HepG2 (cell line): ENCODE data around the gene MED9. TPM values are rescaled to one million over a fixed set of nuclear protein-coding genes. Genes with fewer than 3 reads are reported as not detected.

ENCODE experiments used
- BORCS8-MEF2B ChIP-seq: sonication (generic); formaldehyde crosslinking; IDR thresholded peaks from 2 replicates; pipeline ENCODE4 v1.8.0; 2022; ENCODE audit warnings: mild to moderate bottlenecking, missing genetic modification reagents
- ELF4 ChIP-seq: sonication (generic); formaldehyde crosslinking; IDR thresholded peaks from 2 replicates; pipeline ENCODE4 v1.5.0; 2020; ENCODE audit warnings: missing genetic modification reagents, mild to moderate bottlenecking, moderate library complexity, borderline replicate concordance
- EP300 ChIP-seq, 3 experiments: sonication (generic) in 1 of 3; formaldehyde crosslinking in 1 of 3; IDR thresholded peaks; 2 replicates each; pipeline versions ENCODE4 v1.5.1 to v1.6.1; 2011 to 2020; ENCODE audit warnings: low read depth in 2 of 3, low read length in 2 of 3, borderline replicate concordance in 1 of 3, improper control_type of control experiment in 1 of 3, mild to moderate bottlenecking in 1 of 3, missing genetic modification reagents in 1 of 3, moderate library complexity in 1 of 3
- HIC2 ChIP-seq: sonication (generic); formaldehyde crosslinking; IDR thresholded peaks from 2 replicates; pipeline ENCODE4 v1.9.0; 2022; ENCODE audit warnings: low read depth, missing genetic modification reagents
- HNF4G ChIP-seq, 2 experiments: sonication (generic) in 1 of 2; formaldehyde crosslinking in 1 of 2; IDR thresholded peaks; 2 replicates each; pipeline versions ENCODE4 v1.4.0 to v1.6.1; 2011 to 2020; ENCODE audit warnings: borderline replicate concordance in 2 of 2, low read depth in 2 of 2, mild to moderate bottlenecking in 2 of 2, low read length in 1 of 2, missing genetic modification reagents in 1 of 2, moderate library complexity in 1 of 2
- NR2F6 ChIP-seq, 2 experiments: IDR thresholded peaks; 2 replicates each; pipeline ENCODE4 v1.6.1; 2016; ENCODE audit warnings: antibody characterized with exemption in 1 of 2, mild to moderate bottlenecking in 1 of 2
- TARDBP ChIP-seq: sonication (generic); formaldehyde crosslinking; IDR thresholded peaks from 2 replicates; pipeline ENCODE4 v1.8.0; 2022; ENCODE audit warnings: mild to moderate bottlenecking, missing genetic modification reagents
- TOPORS ChIP-seq: sonication (generic); formaldehyde crosslinking; IDR thresholded peaks from 2 replicates; pipeline ENCODE4 v1.8.0; 2023; ENCODE audit warnings: mild to moderate bottlenecking, missing genetic modification reagents
- ZFX ChIP-seq: sonication (generic); formaldehyde crosslinking; IDR thresholded peaks from 2 replicates; pipeline ENCODE4 v1.4.0; 2020; ENCODE audit warnings: mild to moderate bottlenecking, low read depth, missing genetic modification reagents, moderate library complexity
- ZNF333 ChIP-seq: sonication (generic); formaldehyde crosslinking; IDR thresholded peaks from 2 replicates; pipeline ENCODE4 v1.4.0; 2020; ENCODE audit warnings: mild to moderate bottlenecking, missing genetic modification reagents, borderline replicate concordance
- polyA plus RNA-seq, 8 experiments: library from polyadenylated mRNA; depleted of rRNA in 3 of 8; stranded (reverse) in 7 of 8; unstranded in 1 of 8; fragments of >200 nt; fragmentation: Illumina TruSeq in 4 of 8; extraction: Trizol in 4 of 8; gene quantifications; 2 replicates each; pipeline versions ENCODE4 v1.2.1 to v1.2.3, GENCODE V29; 2011 to 2016; ENCODE audit warnings: low read depth in 4 of 8, missing spikeins in 1 of 8, mixed read lengths in 1 of 8; ENCODE audit not compliant: insufficient read depth in 1 of 8
- total RNA-seq, 5 experiments: library from RNA; depleted of rRNA; stranded (reverse); fragments of >200 nt; fragmentation: Illumina TruSeq; extraction: Trizol; gene quantifications; 2 replicates each; pipeline ENCODE4 v1.2.3, GENCODE V29; 2016; ENCODE audit warnings: low read depth in 1 of 5

MED9 gene
- total and polyA plus RNA-seq, 2 of the 13 experiments (the other 11 are each of a cell fraction or from before 2014, with no cell fraction given), result 11.9 to 15.1 TPM

- 0 out of 2 replicates have a peak, but pooled peaks have one; percentile 29 for TF ChIP-seq BORCS8-MEF2B
- TF ChIP-seq ZNF333, result peak; percentile 69; the same call in 1 of the 2 replicates
- TF ChIP-seq ELF4 (CRISPR knock-in tag), result 0 out of 2 replicates have a peak, but pooled peaks have one; percentile 3
- 0 out of 4 replicates have a peak, but pooled peaks of 1 of the 2 experiments have one; percentile 23 for TF ChIP-seq EP300 (IDR thresholded peaks at IDR 0.05; ENCODE audit: low read depth in 2 of 2, low read length in 2 of 2)
- no peak for TF ChIP-seq EP300 (CRISPR knock-in tag; IDR thresholded peaks at IDR 0.05; ENCODE audit: borderline replicate concordance)
- peak; percentile 50; the same call in 1 of the 2 replicates for TF ChIP-seq HNF4G (IDR thresholded peaks at IDR 0.05; ENCODE audit: borderline replicate concordance, low read depth, low read length)
- TF ChIP-seq HNF4G (CRISPR knock-in tag; IDR thresholded peaks at IDR 0.05; ENCODE audit: borderline replicate concordance, low read depth), result no peak
- 0 out of 2 replicates have a peak, but pooled peaks have one; percentile 28 for TF ChIP-seq TARDBP
- 0 out of 2 replicates have a peak, but pooled peaks have one; percentile 34 for TF ChIP-seq TOPORS (CRISPR knock-in tag)
- TF ChIP-seq NR2F6 (IDR thresholded peaks at IDR 0.05), result peak; percentile 64
- peak; percentile 58 for TF ChIP-seq NR2F6 (CRISPR knock-in tag; IDR thresholded peaks at IDR 0.05)
- peak; percentile 52; the same call in 1 of the 2 replicates for TF ChIP-seq ZFX (CRISPR knock-in tag)
- TF ChIP-seq HIC2, result peak; percentile 88; the same call in 1 of the 2 replicates
Observed at GRCh38 chr17:17447264-17447663, 29.5 kb upstream of the MED9 start (continued).
